Nephron (organoid): Measurements from ENCODE around the gene RET.

ENCODE experiments used
- H3K27ac Mint-ChIP-seq, 3 experiments: 2 replicates each; pipeline ENCODE4 v1.8.0; 2020; ENCODE audit warnings: mixed read lengths in 3 of 3, mild to moderate bottlenecking in 2 of 3, moderate library complexity in 1 of 3
- H3K27me3 Mint-ChIP-seq: 2 replicates; pipeline ENCODE4 v1.8.0; 2021; ENCODE audit warnings: low read depth, mild to moderate bottlenecking, moderate library complexity, mixed read lengths
- H3K36me3 Mint-ChIP-seq: 2 replicates; pipeline ENCODE4 v1.8.0; 2020; ENCODE audit warnings: low read depth, mixed read lengths
- H3K4me1 Mint-ChIP-seq: 2 replicates; pipeline ENCODE4 v1.8.0; 2020; ENCODE audit warnings: mixed read lengths
- H3K4me3 Mint-ChIP-seq, 3 experiments: 2 replicates each; pipeline ENCODE4 v1.8.0; 2020; ENCODE audit warnings: mild to moderate bottlenecking in 3 of 3, mixed read lengths in 3 of 3, moderate library complexity in 2 of 3
- H3K9me3 Mint-ChIP-seq: 2 replicates; pipeline ENCODE4 v1.8.0; 2020; ENCODE audit warnings: mixed read lengths
- TF ChIP-seq, protein P1 (sequence below), 3 experiments: fragments of 200-600 bp; sonication (generic); IDR thresholded peaks; one replicate each; pipeline ENCODE4 v1.5.0; 2021; ENCODE audit warnings: antibody characterized with exemption in 3 of 3; ENCODE audit not compliant: unreplicated experiment in 3 of 3

Gene RET

DNA sequence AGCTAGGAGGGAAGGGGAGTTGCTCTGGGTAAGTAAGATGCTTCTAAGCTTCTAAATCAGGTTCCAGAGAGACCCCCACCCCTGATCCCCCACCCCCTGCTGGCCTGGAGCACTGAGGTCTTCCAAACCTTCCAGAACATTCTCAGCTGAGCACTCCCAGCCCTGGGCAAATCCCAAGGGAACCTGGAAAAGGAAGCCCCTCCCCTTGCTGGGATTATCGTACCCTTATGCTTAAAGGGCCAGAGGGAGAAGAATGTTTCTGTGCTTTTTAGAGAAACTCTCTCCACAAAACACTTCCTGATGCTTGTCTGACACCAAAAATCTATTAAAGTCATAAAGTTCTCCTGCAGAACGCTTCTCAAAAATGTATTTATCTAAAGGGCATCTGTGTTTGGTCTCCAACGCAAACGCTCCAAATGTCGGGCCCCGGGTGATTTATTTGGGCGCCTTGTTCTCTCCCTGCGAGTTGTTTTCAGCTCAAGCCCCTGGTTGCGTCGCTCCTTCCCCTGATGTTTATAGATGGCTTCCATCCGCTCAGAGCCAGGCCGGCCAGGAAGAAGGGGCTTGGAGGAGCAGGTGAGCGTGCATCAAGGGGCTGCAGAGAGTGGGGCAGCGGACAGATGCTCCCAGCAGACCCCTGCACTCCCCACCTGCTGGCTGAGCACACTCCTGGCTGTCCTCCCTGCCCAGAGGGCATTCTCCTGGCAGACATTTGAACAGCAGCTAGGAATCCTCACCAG, 8.2 kb upstream of the RET start:
- peaks cover 9% of the 10 kb centered on the region for H3K4me1 Mint-ChIP-seq
- H3K27me3 Mint-ChIP-seq: peaks cover 32% of the 10 kb centered on the region
- H3K4me3 Mint-ChIP-seq: no peak overlapping the region
- peak overlapping the region in 2 of 3 experiments; percentile 55 to 72 for H3K27ac Mint-ChIP-seq
- H3K36me3 Mint-ChIP-seq: no peaks in the 10 kb centered on the region
- no peaks in the 10 kb centered on the region for H3K9me3 Mint-ChIP-seq
- TF ChIP-seq, protein P1, sequence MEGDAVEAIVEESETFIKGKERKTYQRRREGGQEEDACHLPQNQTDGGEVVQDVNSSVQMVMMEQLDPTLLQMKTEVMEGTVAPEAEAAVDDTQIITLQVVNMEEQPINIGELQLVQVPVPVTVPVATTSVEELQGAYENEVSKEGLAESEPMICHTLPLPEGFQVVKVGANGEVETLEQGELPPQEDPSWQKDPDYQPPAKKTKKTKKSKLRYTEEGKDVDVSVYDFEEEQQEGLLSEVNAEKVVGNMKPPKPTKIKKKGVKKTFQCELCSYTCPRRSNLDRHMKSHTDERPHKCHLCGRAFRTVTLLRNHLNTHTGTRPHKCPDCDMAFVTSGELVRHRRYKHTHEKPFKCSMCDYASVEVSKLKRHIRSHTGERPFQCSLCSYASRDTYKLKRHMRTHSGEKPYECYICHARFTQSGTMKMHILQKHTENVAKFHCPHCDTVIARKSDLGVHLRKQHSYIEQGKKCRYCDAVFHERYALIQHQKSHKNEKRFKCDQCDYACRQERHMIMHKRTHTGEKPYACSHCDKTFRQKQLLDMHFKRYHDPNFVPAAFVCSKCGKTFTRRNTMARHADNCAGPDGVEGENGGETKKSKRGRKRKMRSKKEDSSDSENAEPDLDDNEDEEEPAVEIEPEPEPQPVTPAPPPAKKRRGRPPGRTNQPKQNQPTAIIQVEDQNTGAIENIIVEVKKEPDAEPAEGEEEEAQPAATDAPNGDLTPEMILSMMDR (IDR thresholded peaks at IDR 0.05; ENCODE audit: unreplicated experiment in 3 of 3): no peak

DNA sequence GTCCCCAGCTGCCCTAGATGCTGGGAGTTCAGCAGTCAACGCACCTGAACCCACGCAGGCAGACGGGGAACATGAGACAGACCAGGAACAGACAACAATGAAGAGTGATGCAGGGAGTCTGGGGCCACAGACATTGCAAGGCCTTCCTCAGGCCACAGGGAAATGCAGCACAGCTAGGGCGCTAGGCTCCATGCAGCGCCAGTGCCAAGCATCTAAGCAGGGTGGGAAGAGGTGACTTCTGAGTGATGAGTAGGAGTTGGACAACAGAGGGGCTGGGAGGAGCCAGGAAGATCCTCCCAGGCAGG, 7.7 kb upstream of the RET start:
- H3K4me3 Mint-ChIP-seq: no peak overlapping the region
- H3K27ac Mint-ChIP-seq: no peak overlapping the region
- H3K4me1 Mint-ChIP-seq: peaks cover 9% of the 10 kb centered on the region
- peaks cover 35% of the 10 kb centered on the region for H3K27me3 Mint-ChIP-seq
- H3K9me3 Mint-ChIP-seq: no peaks in the 10 kb centered on the region
- no peaks in the 10 kb centered on the region for H3K36me3 Mint-ChIP-seq
- TF ChIP-seq, protein P1 (IDR thresholded peaks at IDR 0.05; ENCODE audit: unreplicated experiment in 3 of 3): no peak

DNA sequence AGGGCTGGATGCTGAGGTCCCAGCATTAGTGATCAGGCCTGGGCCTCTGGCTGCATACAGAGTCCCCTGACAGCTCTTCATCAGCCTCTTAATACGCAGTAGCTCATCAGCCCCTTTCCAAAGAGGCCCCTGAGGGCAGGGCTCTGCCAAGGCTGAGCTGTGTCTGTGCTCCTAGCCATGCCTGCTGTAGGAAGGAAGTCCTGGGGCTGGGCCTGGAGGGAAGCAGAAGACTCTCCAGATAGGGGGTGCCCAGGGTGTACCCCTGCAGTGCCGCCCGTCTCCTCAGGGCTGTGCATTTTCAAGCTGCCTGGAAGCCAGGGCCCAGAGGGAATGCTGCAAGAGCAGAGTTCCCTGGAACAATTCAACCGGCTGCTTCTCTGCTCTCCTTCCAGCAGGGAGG, 7.3 kb upstream of the RET start:
- Mint-ChIP-seq H3K27me3 (peaks cover 39% of the 10 kb centered on the region), H3K36me3 (no peaks in the 10 kb centered on the region), H3K9me3 (no peaks in the 10 kb centered on the region), H3K4me3 (no peak overlapping the region), H3K4me1 (peaks cover 9% of the 10 kb centered on the region), H3K27ac (no peak overlapping the region)
- TF ChIP-seq, protein P1 (IDR thresholded peaks at IDR 0.05; ENCODE audit: unreplicated experiment in 3 of 3): no peak

DNA sequence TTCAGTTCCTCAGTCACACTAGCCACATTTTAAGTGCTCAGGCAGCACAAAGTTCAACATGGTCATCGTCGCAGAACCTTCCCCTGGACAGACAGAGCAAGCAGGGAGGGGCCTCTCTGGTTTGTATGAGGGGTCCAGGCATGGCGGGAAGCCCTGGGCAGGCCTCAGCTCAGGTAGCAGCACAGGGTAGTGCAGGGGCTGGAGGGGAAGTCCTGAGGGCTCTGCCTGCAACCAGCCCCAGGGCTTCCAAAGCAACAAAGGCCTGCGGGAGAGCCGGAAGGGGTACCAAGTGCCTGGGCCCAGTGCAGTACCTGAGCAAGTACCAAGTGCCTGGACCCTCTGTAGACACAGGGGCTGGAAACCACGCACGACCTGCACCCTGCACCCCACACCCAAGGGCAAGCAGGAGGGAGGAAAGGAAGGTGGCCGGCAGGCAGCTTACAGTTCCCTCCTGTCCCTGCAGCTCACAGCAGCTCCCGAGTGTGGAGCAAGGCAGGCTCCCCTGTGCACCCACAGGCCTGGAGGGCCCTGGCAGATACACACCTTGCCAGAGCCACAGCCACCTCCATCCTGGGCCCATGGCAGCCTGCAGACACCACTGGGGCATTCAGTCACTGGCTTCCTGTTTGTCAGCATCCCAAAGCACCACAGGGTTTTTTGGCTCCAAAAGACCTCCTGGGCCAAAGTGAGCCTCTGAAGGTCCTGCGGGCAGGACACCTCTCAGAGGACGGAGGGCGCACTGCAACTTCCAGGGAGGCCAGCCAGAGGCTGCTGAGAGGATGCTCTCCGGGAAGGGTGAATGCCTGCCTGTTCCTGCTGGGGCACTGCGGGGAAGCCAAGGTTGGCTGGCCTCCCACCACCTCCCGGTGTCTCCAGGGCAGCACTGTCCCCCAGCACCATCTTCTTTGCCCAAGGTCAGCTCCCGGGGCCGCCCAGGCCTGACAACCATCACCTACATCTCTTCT, 6.5 kb upstream of the RET start:
- TF ChIP-seq, protein P1 (IDR thresholded peaks at IDR 0.05; ENCODE audit: unreplicated experiment in 3 of 3): no peak
- peaks cover 9% of the 10 kb centered on the region for H3K4me1 Mint-ChIP-seq
- H3K4me3 Mint-ChIP-seq: no peak overlapping the region
- peaks cover 47% of the 10 kb centered on the region for H3K27me3 Mint-ChIP-seq
- no peaks in the 10 kb centered on the region for H3K36me3 Mint-ChIP-seq
- no peak overlapping the region for H3K27ac Mint-ChIP-seq
- H3K9me3 Mint-ChIP-seq: no peaks in the 10 kb centered on the region

DNA sequence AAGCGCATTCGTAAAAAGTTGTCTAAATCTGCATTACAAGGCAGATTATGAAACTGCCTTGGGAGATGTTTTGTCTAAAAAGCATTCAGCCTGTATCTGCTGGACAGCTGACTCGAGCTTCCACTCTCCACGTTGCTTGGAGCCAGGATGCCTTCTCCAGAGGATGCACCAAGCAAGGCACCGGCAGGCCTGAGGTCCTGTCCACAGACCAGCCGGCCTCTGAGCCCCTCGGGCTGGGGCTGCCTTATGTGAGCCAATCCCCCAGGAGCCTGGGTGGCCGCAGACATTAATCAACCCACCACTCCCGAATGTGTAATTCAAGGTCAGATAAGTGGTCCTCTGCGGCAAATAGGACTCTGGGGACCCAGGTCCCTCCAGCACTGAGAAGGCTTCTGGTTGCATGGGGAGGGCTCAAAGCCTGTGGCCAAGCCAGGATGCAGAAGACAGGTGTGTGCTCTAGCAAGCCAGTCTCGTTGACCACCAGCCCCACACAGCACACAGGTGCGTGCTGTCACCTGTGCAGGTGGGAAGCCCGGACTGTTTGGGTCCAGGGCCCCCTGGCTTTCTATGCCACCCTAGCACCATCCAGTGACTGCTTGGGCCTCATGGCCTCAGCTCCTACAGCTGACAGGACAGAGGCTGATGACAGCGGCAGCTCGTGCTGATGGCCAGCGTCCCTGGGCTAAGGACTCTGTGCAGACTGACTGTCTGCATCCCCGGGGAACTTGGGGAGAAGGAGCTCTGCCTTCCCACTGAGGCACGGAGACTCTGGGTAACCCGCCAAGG, 4.8 kb upstream of the RET start:
- H3K4me1 Mint-ChIP-seq: peaks cover 9% of the 10 kb centered on the region
- no peaks in the 10 kb centered on the region for H3K9me3 Mint-ChIP-seq
- no peak overlapping the region for H3K27ac Mint-ChIP-seq
- peaks cover 58% of the 10 kb centered on the region for H3K27me3 Mint-ChIP-seq
- H3K4me3 Mint-ChIP-seq: no peak overlapping the region
- TF ChIP-seq, protein P1 (IDR thresholded peaks at IDR 0.05; ENCODE audit: unreplicated experiment in 3 of 3): no peak
- H3K36me3 Mint-ChIP-seq: no peaks in the 10 kb centered on the region
